Measurements from ENCODE around the gene KLK15. TPM values are rescaled to one million over a fixed set of nuclear protein-coding genes. Genes with fewer than 3 reads are reported as not detected.

The KLK15 gene
- total and polyA plus RNA-seq, 2 of the 8 experiments (the other 6 are each of a cell fraction or from before 2014, with no cell fraction given): not detected

DNA sequence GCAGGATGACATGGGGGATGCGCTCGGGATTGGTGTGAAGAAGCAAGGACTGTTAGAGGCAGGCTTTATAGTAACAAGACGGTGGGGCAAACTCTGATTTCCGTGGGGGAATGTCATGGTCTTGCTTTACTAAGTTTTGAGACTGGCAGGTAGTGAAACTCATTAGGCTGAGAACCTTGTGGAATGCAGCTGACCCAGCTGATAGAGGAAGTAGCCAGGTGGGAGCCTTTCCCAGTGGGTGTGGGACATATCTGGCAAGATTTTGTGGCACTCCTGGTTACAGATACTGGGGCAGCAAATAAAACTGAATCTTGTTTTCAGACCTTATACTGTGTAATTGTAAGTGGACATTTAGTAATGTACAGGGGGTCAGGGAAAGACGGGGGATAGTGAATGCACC is 46.9 kb upstream of the KLK15 start:
- Histone ChIP-seq H3K27me3 (replicated peaks in 1 of 4; ENCODE audit: control insufficient read depth in 3 of 4, extremely low read depth in 1 of 4, insufficient read depth in 3 of 4, low read length in 3 of 4) (peaks cover 0 to 3% (median under 1%) of the 10 kb centered on the region in 4 experiments; a peak in 4 of 7 replicates), H2BK120ac (replicated peaks; ENCODE audit: low read depth, low read length) (no peak overlapping the region), H3K4me2 (ENCODE audit: insufficient read depth in 1 of 2, low read depth in 2 of 2, low read length in 2 of 2) (no peak overlapping the region), H3K4me3 (ENCODE audit: extremely low read depth in 1 of 4, insufficient read depth in 2 of 4, low read depth in 3 of 4, low read length in 4 of 4) (no peak overlapping the region), H3K4ac (replicated peaks; ENCODE audit: insufficient read length, low read depth, low read length) (no peak overlapping the region), H2BK5ac (ENCODE audit: low read depth, low read length) (no peak overlapping the region), H3K27ac (ENCODE audit: low read depth, low read length) (no peak overlapping the region), H4K91ac (replicated peaks; ENCODE audit: insufficient read length, low read length) (no peak overlapping the region), H3K36me3 (ENCODE audit: control insufficient read depth in 2 of 4, insufficient read depth in 4 of 4, low read length in 3 of 4) (no peaks in the 10 kb centered on the region), H2BK12ac (ENCODE audit: low read depth, low read length) (no peak overlapping the region), H3K23ac (ENCODE audit: insufficient read length) (no peak overlapping the region), H3K14ac (ENCODE audit: insufficient read length) (no peak overlapping the region), H3K79me1 (ENCODE audit: low read depth, low read length) (no peaks in the 10 kb centered on the region), H3K79me2 (ENCODE audit: control insufficient read depth in 1 of 2, insufficient read depth in 2 of 2, low read length in 2 of 2) (no peaks in the 10 kb centered on the region), H3K23me2 (ENCODE audit: low read depth, low read length) (no peaks in the 10 kb centered on the region), H4K5ac (ENCODE audit: insufficient read length, low read depth, low read length) (no peak overlapping the region), H2AK5ac (ENCODE audit: low read depth, low read length) (no peak overlapping the region), H3K56ac (replicated peaks; ENCODE audit: insufficient read length, low read depth, low read length) (no peak overlapping the region), H2BK20ac (ENCODE audit: low read length) (no peak overlapping the region), H2BK15ac (ENCODE audit: low read length) (no peak overlapping the region), H2AFZ (ENCODE audit: low read length) (no peak overlapping the region), H3K4me1 (replicated peaks in 1 of 4; ENCODE audit: control insufficient read depth in 3 of 4, insufficient read depth in 4 of 4, low read length in 3 of 4) (peaks cover 0 to 12% (median 3%) of the 10 kb centered on the region in 4 experiments; a peak in 3 of 7 replicates), H3K9me3 (ENCODE audit: insufficient read depth in 2 of 2, low read depth in 1 of 2, low read length in 1 of 2) (no peaks in the 10 kb centered on the region), H3K9ac (replicated peaks in 1 of 4; ENCODE audit: extremely low read depth in 1 of 4, low read depth in 3 of 4, low read length in 3 of 4) (no peak overlapping the region), H3K18ac (ENCODE audit: extremely low read depth, low read length) (no peak overlapping the region), H4K20me1 (replicated peaks in 1 of 2; ENCODE audit: control insufficient read depth in 1 of 2, insufficient read depth in 2 of 2, low read length in 2 of 2) (no peaks in the 10 kb centered on the region), H4K8ac (ENCODE audit: extremely low read depth, insufficient read depth, low read length) (no peak overlapping the region)
- DNase-seq (ENCODE audit: low read depth in 1 of 2, low spot score in 2 of 2) (no peak), FAIRE-seq (no peak)
- CTCF ChIA-PET (ENCODE audit: partially characterized antibody): no interaction called here
- no peak for TF ChIP-seq BRCA1 (IDR thresholded peaks at IDR 0.05; ENCODE audit: low read depth, low read length)
- no peak for TF ChIP-seq RAD21 (IDR thresholded peaks at IDR 0.05 in 1 of 2, conservative IDR thresholded peaks at IDR 0.05 in 1 of 2; ENCODE audit: low read depth in 2 of 2, low read length in 2 of 2)
- no peak for TF ChIP-seq BCL11A (IDR thresholded peaks at IDR 0.05; ENCODE audit: low read depth in 2 of 2, low read length in 2 of 2)
- POLR2A ChIA-PET (ENCODE audit: partially characterized antibody): no interaction called here
- WGBS, 2 experiments (ENCODE audit: extremely low coverage in 1 of 2, insufficient coverage in 1 of 2, insufficient read length in 1 of 2, insufficient replicate concordance in 2 of 2, low coverage in 1 of 2, low lambda C conversion rate in 2 of 2, missing lambda C conversion rate in 1 of 2): 86% methylated on average over 5 of the region's 5 CpGs; no CpG with 5 or more reads in 1 of the 2 experiments

Measured in H1 (cell line).